ENCODE results near the gene ABCA12.

GRCh38 chr2:215066124-215066523 is 72.3 kb downstream of the ABCA12 start:
- TF ChIP-seq EP300 (IDR thresholded peaks at IDR 0.05): no peak
- TF ChIP-seq CTCF (IDR thresholded peaks at IDR 0.05): no peak
- no peak for TF ChIP-seq POLR2A (IDR thresholded peaks at IDR 0.05)

All from tibial nerve (tissue), 4 donors.